COLO668 (cell line): ENCODE results near the gene WDR35.

Experiments
- DNase-seq: peaks from one replicate; lab custom pipeline; 2025; ENCODE audit not compliant: unreplicated experiment; lab: John Stamatoyannopoulos, UW

WDR35 gene

DNA sequence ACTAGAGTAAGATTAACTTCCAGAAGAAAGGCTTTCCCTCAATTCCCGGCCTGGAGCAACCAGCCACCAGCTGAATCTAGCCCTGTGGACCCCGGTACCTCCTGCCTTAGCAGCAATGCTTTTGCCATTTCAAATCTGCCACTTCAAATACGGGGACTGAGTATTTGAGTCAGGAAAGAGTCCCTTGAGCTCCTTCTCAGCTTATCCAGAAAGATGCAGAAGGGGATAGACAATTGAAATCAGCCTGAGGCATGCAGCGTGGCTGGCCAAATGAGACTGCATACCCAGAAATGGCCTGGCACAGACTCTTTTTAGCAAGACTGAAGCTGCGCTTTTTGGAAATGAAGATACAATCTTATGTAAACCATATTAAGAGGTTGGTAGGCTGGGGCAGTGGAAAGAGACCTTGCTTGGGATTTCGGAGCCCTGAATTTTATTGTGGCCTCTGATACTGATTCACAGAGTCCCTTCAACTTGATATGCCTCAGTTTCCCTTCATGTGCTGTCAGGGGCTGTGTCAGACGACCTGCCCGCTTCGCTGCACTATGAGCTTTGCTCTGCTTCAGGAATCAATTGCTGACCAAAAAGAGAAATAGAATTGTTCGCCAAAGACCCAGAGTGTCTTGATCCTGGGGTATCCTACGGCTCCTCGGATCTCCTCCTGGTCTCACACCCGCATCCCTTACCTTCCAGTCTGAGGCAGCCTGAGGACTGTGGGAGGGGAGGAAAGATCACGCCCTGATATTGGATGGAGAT lies 21.5 kb upstream of the WDR35 start:
- DNase-seq = no peak

DNA sequence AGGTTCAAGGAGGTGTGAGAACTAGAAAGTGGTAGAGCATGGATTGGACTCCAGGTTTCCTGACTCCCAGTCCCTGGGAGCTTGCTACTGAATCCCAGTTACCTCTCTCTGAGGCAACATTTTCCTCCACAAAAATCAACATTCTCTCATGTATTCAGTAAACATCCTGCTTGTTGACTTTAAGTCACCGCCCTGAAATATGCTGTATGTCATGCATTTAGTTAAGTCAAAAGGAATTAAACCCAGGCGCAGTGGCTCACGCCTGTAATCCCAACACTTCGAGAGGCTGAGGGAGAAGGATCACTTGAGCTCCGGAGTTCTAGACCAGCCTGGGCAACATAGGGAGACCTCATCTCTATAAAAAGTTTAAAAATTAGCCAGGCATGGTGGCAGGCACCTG lies 18.8 kb upstream of the WDR35 start:
- no peak for DNase-seq

DNA sequence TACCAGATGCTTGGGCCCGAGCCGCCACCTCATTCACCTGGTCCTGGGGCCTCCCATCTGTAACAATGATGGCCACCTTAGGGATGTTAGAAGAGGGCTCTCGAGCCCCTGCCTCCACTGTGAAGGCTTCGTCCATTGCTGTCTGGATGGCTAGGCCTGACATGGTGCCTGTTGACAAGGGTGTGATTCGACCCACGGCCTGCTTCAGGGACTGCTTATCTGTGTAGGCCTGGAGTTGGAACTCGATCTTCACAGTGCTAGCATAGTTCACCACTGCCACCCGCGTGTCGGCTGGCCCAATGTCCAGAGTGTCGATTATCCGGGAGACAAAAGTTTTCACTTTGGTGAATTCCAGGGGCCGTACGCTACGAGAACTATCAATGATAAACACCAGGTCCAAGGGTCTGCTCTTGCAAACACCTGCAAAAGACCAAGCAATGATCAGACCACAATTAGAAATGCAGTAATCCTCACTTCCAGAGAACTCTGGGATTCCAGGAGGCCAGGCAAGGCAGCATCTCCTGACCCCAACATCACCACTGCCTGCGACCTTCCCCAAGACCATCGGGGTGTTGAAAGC lies 16.1 kb upstream of the WDR35 start:
- no peak for DNase-seq

DNA sequence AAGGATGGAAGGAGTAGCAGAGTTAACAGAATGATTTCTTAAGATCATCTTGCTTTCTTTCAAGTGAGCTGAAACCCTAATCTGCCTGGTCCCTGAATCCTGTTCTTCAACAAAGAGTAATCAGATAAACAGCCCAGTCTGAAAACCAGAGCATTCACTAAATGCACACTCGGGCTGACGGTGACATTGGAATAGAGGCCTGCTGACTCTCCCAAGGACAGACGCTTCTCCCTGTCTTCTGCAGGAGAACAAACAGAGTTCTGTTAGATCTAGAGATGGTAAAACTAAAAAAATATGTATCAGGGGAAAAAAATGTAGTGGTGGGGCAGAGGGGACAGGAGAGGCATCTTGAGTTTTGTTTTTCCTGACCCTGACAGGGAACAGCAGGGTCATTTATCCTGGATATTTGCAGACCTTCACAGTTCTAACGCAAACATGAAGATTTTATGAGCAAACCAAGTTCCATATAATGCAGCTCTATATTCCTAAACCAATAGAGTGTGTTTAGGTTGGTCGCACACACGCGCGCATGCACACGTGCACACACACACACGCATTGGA lies 15.2 kb upstream of the WDR35 start:
- DNase-seq = no peak

DNA sequence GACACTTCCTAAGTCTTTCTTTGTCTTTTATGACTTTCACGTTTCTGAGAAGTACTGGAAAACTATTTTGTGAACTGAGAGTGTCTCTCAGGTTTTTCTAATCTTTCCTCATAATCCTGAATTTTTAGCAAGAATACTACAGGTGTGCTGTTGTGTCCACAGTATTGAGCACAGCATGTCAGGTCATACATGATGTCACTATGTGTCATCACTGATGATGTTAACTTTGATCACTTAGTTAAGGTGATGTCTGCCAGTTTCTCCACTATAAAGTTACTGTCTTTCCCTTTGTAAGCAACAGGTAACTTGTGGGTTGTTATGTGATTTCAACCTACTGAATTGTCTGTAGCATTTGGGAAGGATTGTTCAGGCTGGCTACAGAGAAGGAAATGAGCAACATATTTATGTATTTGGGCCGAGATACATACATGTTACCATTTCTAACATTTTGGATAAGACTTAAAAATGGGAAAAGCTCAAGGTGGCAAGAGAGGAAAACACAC lies 11.5 kb upstream of the WDR35 start:
- DNase-seq = no peak

DNA sequence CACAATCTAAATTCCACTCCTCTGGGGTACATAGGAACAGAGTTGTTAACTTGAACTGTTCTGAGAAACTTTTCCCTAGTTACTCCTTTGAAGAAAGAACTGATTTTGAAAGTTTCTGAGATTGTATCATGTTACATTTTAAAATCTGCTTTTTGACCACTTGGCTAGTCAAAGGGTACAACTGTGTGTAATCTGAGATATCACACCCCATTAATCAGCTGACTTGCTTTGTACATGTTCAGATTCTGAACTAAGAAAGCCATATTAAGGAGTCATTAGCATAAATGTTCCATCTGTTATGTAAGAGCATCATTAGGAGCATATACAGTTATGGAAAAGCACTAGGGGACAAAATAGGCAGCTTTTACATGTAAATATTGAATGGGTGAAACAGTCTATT lies 3.8 kb upstream of the WDR35 start:
- no peak for DNase-seq

DNA sequence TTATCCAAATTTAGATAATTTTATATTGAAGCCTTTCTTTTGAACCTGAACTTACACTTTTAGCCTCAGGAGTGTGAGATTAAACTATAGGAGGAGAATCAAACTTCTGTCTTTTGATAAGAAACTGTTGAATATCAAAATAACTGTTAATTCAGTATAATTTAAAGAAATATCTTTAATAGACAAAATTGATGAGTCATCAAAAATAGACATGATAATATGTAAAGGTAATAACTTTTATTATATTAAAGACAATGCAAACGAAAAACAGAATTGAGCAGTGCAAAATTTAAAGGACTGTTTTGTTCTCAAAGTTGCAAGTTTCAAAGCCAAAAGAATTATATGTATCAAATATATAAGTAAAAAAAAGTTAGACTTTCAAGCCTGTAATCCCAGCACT lies 2.0 kb upstream of the WDR35 start:
- DNase-seq = no peak

DNA sequence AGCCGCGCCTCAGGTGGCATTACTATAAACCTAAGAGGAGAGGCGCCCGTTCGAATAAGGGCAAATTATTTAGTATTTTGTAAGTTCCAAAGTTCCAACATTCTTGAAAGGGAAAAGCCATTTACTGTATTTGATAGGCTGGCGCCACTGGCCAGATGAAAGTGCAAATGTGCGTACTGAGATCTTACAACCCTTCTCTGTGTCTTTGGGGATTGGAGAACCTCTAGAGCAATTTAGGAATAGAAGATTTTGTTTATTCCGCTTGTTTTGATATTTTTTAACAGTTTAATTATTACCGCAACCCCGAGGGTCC lies 467 bp upstream of the WDR35 start:
- DNase-seq = no peak

DNA sequence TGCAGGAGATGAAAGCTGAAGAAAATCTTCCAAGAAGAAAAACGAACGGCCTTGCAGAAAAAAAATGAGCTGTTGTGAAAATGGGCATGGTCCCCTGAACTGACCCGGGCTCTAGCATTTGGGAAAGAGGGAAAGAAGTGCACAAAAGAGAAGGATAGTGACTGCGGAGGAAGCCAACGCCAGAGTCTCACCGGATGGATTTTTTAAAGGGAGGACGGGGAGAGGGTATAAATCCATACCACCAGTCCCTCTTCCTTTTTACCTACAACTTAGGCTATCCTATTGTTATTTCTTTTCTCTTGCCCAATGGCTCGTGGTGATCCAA lies 601 bp downstream of the WDR35 start:
- no peak for DNase-seq

DNA sequence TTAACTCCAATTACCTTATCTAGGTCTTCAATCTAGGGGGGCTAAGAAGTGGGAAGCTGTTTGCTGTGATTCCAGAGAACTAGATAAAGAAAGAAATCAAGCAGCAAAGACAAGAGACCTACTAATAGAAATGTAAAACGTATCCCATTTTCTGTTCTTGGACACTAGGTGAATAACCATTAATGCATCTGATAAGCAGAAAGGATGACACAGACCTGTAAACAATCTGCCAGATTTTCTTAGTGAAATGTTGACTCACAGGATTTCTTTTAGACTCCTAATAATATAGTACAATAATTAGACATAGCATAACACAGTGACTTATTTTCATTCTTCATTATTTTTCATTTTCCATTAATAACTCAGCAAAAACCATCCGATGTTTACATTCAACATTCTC lies 1.3 kb downstream of the WDR35 start:
- no peak for DNase-seq

DNA sequence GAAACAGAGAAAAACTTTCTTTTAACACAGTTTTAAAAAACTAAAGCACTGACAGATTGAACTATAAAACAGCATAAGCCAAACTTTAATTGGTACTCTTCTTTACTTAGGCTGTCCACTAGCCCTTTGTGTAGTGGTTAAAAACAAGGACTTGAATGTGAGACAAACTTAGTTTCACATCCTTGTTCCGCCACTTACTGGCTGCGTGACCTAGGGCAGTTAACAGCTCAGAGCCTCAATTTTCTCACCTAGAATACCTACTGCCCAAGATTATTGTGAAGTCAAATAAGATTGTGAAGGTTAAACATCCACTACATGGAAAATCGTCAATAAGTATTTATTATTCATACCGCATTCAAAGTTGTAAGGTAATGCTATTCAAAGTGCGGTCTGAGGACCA lies 2.0 kb downstream of the WDR35 start:
- no peak for DNase-seq

DNA sequence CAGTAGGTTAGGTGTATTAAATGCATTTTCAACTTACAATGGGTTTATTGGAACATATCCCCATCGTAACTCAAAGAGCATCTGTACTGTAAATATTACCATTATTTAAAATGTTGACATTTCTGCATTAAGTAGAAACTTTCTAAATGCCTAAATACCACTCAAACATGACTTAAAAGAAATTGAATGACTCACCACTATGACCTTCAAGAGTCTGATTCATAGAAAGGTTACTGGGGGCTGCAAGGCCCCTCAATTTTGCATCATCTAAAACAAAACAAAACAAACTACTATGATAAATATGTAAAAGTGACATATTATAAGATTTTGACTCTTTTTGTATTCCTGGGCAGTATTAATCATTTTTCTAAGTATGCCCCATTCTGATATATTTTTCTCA lies 7.6 kb downstream of the WDR35 start:
- DNase-seq = no peak

DNA sequence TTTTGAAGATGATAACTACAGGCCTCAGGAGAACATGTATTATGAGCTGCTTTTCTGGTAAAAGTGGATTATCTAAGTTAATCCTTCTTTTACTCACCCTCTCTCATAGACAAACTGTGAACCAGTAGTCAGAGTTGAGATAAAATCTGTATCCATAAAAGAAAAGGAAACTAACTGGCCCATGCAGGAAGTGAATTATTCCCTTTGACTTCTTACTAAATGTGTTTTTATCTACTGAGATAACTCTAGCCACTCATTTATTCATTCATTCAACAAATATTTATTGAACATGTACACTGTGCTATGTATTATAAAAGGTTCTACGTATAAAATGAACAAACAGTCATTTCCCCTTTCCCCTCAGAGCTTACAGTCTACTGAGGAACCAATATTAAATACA lies 10.0 kb downstream of the WDR35 start:
- DNase-seq = no peak

DNA sequence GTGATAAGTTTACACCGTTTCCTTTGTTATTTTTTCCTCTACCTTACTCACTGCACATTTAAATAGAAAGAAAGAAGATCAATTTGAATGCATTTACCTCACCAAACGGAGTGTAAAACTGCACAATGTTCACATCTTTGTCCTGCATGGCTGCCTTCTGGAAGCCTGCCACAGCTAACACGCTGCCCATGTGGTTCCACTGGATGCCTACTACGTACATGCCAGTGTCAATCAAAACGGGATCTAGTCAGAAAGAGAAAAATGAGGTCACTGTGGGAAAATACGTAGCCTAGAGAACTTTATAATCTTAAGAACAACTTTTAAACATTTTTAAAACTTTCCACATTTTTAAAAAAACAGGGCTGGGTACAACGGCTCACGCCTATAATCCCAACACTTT lies 16.4 kb downstream of the WDR35 start:
- no peak for DNase-seq

DNA sequence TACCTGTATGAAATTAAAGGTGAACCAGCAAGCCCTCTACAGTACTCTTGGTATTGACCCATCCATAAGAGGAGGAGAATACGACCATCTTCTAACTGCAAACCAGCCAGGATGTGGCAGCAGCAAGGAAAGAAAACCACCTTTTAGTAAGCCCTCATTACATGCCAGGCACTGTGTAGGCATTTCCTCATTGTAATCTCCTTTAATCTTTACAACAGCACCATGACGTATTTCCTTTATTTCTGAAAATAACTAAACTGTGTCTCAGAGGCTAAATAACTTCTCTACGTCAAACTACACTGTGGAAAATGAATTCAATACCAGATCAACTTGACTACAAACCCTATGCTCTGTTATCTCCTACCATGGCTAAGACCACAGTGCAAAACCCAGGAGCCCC lies 18.2 kb downstream of the WDR35 start:
- no peak for DNase-seq

DNA sequence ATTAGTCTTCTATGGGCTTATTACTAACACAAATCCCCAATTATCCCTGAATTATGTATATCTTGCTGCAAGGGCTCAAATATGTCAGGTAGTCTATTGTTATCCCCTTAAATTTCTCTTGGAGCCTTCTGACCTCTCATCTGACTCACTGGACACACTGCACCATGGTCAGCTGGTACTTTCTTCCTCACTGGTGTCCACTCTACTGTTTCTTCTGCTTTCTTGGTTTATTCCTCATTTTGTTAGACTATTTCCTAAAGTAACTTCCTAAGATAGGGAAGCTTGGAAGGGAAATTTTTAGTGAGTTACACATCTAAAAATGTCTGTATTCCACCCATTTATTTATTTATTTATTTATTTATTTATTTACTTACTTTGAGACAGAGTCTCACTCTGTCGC lies 26.5 kb downstream of the WDR35 start:
- no peak for DNase-seq

DNA sequence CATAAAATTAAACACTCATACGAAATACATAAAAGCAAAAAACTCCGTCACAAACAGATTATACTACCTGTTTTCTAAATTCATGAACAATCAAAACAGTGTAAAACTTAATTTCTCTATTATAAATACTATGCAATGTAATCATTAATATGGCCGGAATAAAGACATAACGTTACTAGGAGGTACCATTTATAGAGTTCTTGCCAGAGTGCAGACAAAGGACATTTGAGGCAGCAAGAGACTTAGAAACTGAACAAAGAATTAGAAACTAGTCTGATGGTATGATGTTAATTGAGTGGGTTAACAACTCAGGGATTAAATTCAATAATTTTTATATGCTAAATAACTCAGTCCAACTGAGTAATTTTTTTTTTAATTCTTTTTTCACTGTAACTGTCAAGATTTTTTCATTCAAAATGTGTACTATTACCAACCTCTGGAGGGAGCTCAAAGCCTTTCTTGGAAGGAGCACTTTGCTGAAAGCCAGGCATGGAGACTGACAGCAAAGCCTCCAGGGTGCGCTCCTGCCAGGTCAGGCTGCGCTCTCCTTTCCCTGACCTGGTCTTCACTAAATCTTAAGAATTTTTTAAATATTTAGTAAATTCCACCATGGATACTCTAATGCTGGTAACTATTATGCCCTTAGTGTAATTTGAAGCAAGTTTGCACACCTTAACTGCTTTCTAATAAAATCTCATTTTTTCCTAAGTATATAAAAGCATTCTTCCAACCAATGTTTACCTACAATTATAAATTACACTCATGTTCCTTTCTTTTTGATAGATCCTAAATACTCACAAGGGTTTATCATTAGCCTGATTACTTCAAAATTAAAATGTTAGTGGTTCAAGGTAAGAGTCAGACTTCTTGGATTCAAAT lies 34.1 kb downstream of the WDR35 start:
- peak; percentile 27 for DNase-seq

DNA sequence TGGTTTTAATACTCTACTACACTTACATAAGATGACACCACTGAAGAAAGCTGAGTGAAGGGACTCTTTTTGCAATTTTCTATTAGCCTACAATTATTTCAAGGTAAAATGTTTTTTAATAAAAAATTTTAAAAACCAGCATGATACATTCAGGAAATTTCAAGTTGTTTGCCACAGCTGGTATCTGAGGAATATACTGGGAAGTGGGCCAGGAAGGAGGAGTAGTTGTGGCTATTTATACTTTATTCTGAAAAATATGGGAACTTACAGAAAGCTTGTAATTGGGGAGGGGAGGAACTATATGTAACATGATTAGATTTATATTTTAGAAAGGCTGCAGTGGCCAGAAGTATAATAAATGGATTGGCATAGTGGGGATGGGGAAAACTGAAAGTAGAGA lies 40.8 kb downstream of the WDR35 start:
- no peak for DNase-seq

DNA sequence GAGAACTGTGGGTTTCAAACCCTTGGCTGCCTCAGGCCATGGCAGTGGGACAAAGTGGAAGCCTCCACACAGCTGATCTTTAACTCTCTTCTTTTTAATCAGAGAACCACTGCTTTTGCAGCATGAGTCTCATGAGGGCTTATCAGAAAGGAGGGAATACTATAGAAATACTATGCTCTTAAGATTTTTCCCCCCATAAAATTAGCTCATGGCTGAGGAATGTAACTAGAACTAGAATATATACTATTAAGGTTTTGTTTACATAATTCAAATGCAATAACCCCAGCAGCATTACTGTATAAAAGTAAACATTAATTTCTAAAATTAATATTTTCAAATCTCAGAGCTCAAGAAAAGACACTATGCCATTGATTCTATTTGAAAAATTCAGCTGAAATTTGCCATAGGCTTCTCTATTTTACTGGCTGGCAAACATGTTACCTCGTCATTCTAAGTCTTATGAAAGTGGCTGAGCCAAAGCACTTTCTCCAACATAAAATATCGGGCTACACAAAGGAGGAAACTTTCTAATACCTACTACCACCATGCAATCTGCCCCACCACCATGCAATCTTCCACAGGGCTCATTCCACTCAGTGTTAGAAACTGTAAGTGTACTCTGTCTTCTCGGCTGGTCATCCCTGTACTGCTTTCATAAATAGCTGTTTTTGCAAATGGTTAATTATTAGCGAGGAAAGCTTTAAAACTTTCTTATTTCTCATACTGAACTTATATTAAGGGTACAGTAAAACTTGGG lies 42.5 kb downstream of the WDR35 start:
- DNase-seq = no peak

DNA sequence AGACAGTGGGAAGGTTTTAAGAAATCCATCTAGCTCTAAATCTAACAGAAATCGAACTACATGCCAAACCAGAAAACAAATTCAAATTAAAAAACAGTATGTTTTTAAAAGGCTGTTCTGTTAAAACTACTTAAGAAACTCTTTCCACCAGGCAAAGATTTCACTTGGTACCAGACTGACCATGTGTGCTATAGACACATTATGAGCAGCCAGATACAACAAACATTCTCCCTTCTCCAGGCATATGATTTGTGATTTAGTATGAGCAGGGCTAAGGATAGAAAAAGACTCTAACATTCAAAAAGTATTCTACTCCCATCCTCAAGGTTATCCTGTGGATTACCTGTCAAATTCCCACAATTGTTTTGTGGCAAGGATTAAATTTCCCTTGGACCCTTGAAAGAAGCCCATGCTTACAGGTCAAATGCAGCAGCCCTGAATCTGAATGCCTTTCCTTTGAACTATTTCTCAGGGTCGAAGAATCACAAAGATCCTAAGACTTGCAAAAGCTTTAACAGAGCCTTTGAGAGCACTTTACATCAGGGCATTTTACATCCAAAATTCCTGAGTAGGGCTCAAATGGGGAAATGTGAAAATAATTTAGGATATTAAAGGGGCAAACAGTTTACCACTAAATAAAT lies 45.6 kb downstream of the WDR35 start:
- DNase-seq = no peak

DNA sequence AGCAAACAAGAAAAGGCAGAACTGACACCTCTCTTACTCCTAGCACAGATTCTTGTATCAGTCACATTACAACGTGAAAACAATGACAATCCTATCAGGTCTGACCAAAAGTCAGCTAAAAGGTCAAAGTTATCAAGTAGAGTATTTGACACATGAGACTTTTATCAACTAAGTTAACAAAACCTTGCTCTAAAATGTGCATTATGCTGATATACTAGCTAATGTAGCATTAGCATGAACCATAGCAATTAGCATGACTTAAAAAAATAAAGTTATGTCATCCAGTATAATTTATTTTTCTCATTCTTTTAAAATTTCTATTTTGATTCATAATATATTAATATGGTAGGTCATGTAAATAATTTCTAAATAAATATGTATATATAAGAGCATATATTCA lies 46.7 kb downstream of the WDR35 start:
- no peak for DNase-seq
